Effector memory CD8-positive, alpha-beta T cell (primary cell): ENCODE results near the gene AUTS2.

ENCODE experiments used
- ATAC-seq: fragments of 150-1000 bp; cut with Tn5 transposase; replicated peaks from 2 replicates; pipeline ENCODE4 v1.10.0; 2021; ENCODE audit warnings: mild to moderate bottlenecking, moderate library complexity
- DNase-seq, 3 experiments: peaks; one replicate each; pipeline ENCODE4 v3.0.0; 2021
- H3K27ac Mint-ChIP-seq, 2 donors: one replicate each; pipeline ENCODE4 v1.8.0; 2022; ENCODE audit warnings: mild to moderate bottlenecking in 2 of 2, mixed read lengths in 2 of 2, moderate library complexity in 2 of 2
- H3K27me3 Mint-ChIP-seq, 2 donors: one replicate each; pipeline ENCODE4 v1.8.0; 2022; ENCODE audit warnings: mixed read lengths in 2 of 2
- H3K36me3 Mint-ChIP-seq: one replicate; pipeline ENCODE4 v1.8.0; 2022; ENCODE audit warnings: mild to moderate bottlenecking, moderate library complexity, mixed read lengths; ENCODE audit not compliant: insufficient read depth
- H3K4me1 Mint-ChIP-seq, 2 donors: one replicate each; pipeline ENCODE4 v1.8.0; 2022; ENCODE audit warnings: low read depth in 2 of 2, mixed read lengths in 2 of 2
- H3K4me3 Mint-ChIP-seq, 2 donors: one replicate each; pipeline ENCODE4 v1.8.0; 2022; ENCODE audit warnings: mild to moderate bottlenecking in 2 of 2, mixed read lengths in 2 of 2, moderate library complexity in 2 of 2
- H3K9me3 Mint-ChIP-seq, 2 donors: one replicate each; pipeline ENCODE4 v1.8.0; 2022; ENCODE audit warnings: mixed read lengths in 2 of 2

Gene AUTS2

DNA sequence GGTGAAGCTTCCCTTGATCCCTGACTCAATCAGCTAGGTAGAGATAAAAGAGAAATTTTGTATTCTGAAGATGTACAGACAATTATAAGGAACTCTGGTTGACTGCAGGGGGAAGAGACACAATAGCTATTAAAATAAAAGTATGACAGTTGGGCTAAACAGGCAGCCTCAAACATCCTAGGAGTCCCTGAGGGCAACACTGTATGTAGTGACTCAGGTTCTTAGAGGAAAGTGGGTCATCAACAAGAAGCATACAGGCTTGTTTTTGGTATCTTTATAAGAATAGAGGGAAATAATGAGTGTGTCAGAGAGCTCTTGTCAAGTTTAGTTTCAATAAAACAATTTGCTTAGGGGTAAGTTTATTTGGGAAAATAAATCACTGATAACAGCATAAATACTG lies 150.3 kb downstream of the AUTS2 start:
- no peak for DNase-seq
- H3K27me3 Mint-ChIP-seq, result no peaks in the 10 kb centered on the region
- H3K4me1 Mint-ChIP-seq, result no peaks in the 10 kb centered on the region
- no peak overlapping the region for H3K4me3 Mint-ChIP-seq
- no peak overlapping the region for H3K27ac Mint-ChIP-seq
- H3K9me3 Mint-ChIP-seq, result no peaks in the 10 kb centered on the region
- no peak for ATAC-seq
- H3K36me3 Mint-ChIP-seq, result no peaks in the 10 kb centered on the region

DNA sequence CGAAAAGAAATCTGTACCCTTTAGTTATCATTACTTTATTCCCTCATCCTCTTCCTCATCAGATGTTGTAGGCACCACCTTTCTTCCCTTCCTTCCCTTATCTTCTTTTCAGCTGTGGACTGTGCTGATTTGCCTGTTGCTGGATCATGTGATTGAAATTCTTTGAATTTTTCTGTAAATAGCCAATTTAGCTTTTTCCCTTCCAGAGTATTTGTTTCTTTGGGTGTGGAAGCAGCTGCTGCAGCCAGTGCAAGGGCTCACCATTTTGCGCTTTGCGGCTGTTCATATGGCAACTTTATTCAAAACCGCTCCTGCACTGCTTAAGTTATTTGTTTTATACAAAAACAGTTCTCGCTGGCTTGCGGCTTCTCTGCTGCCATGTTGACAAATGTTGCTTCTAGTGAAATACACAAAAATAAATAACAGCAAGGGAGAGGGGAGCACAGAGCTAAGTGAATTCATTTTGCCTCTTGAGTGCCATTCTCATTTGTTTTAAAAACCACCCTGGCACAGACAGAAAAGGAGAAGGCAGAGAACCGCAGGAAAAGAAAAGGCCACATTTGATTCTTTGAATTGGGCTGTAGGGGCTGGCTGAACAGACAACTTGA lies 151.2 kb downstream of the AUTS2 start:
- no peaks in the 10 kb centered on the region for H3K9me3 Mint-ChIP-seq
- H3K4me3 Mint-ChIP-seq, result no peak overlapping the region
- H3K4me1 Mint-ChIP-seq, result no peaks in the 10 kb centered on the region
- DNase-seq, result no peak
- H3K27me3 Mint-ChIP-seq, result no peaks in the 10 kb centered on the region
- no peaks in the 10 kb centered on the region for H3K36me3 Mint-ChIP-seq
- H3K27ac Mint-ChIP-seq, result no peak overlapping the region
- ATAC-seq, result no peak

DNA sequence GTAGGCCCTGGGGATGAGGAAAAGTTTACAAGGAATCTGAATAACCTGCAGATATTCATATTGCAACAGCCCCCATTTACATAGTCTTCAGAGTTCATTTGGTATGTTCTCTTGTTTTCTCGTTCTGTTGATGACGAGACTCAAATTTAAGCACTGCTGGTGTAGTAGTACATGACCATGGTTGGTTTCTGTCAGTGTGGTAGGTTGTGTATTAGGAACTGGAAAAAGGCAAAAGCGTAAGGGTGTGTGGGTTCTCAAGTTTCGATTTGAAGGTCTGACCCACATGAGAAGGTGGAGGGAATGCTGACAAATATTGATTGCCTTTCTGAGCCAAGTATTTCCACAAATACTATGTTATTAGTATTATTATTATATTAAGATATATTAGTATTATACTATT lies 151.7 kb downstream of the AUTS2 start:
- Mint-ChIP-seq H3K9me3 (no peaks in the 10 kb centered on the region), H3K27me3 (no peaks in the 10 kb centered on the region), H3K4me1 (no peaks in the 10 kb centered on the region), H3K4me3 (no peak overlapping the region), H3K27ac (no peak overlapping the region), H3K36me3 (no peaks in the 10 kb centered on the region)
- no peak for DNase-seq
- no peak for ATAC-seq

DNA sequence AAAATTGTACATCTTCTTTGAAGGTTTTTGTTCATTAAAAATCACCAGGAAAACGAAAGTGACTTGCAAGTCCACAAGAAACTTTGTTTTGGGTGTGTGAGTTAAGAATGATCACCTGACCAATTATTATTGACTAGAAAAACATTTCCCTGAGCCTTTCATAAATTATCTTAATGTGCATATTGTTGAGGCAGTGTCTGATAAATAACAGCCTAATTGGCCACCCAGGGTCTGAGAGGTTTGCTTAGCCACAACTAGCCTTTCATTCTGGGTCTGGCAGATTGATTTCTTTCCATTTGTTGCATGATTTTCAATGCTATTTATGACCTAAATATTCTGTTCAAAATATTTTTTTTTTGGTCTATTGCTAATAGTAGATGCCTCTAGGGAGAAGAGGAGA lies 152.8 kb downstream of the AUTS2 start:
- no peak overlapping the region for H3K27ac Mint-ChIP-seq
- H3K27me3 Mint-ChIP-seq, result no peaks in the 10 kb centered on the region
- H3K4me3 Mint-ChIP-seq, result no peak overlapping the region
- no peak for DNase-seq
- ATAC-seq, result no peak
- no peaks in the 10 kb centered on the region for H3K4me1 Mint-ChIP-seq
- H3K36me3 Mint-ChIP-seq, result no peaks in the 10 kb centered on the region
- no peaks in the 10 kb centered on the region for H3K9me3 Mint-ChIP-seq

DNA sequence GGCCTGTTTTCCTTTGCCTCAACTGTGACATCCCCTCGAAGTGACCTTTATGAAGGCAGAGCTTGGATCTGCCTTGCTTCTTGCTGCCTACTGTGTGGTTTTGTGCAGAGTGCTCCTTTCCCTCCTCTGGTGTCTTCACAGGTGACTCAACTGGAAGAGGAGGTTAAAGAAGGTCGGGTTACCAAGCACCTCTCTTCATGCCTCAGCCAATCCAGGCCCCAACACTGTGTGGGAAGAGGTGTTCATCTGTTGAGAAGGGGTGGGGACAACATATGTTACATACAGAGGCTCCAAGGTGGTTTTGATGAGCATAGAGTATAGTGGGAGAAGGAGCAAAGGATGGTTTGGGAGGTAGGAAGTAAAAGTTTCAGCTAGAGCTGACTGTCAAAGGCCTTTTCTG lies 155.7 kb downstream of the AUTS2 start:
- Mint-ChIP-seq H3K9me3 (no peaks in the 10 kb centered on the region), H3K4me1 (no peaks in the 10 kb centered on the region), H3K27me3 (no peaks in the 10 kb centered on the region), H3K36me3 (no peaks in the 10 kb centered on the region), H3K4me3 (no peak overlapping the region), H3K27ac (no peak overlapping the region)
- ATAC-seq (no peak), DNase-seq (no peak)

DNA sequence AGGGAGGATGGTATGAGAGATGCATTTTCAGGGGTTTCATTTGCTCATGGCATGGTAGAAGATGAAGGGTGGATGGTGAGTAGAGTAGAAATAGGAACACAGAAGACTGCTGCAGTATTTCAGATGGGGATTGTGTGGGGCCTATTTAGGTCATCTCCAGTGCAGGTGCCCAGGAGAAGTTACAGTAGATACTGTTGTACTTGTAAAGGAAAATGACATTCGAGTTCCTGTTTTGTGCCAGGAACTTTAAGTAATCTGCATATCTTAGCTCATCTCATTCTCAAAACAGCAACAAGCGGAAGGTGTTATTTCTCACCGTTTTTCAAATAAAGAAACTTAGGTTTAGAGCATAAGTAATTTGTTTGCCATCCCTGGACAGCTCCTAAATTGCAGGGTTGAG lies 156.2 kb downstream of the AUTS2 start:
- ATAC-seq (no peak), DNase-seq (no peak)
- Mint-ChIP-seq H3K4me3 (no peak overlapping the region), H3K36me3 (no peaks in the 10 kb centered on the region), H3K9me3 (no peaks in the 10 kb centered on the region), H3K27me3 (no peaks in the 10 kb centered on the region), H3K27ac (no peak overlapping the region), H3K4me1 (no peaks in the 10 kb centered on the region)

DNA sequence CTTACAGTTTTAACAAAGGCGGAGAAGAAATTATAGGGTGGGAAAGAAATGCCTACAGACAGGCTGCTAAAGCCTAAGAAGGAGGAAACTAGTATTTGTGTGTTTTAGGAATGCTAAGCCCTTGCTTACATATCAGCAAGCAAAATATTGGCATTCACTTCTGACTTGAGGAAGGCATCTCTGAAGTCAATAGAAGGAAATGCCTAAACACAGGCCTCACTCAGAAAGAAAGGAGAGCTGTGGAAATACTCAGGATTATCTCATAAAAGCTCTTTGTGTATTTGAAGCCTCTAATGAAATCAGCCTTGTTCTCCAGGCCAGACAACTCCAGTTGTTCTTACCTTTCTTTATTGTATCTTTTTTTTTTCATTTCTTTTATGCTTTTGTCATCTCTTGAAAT lies 158.0 kb downstream of the AUTS2 start:
- Mint-ChIP-seq H3K27ac (peak overlapping the region in 1 of 2 donors; percentile 17), H3K9me3 (no peaks in the 10 kb centered on the region), H3K27me3 (no peaks in the 10 kb centered on the region), H3K4me1 (no peaks in the 10 kb centered on the region), H3K4me3 (no peak overlapping the region), H3K36me3 (no peaks in the 10 kb centered on the region)
- DNase-seq (no peak), ATAC-seq (no peak)

DNA sequence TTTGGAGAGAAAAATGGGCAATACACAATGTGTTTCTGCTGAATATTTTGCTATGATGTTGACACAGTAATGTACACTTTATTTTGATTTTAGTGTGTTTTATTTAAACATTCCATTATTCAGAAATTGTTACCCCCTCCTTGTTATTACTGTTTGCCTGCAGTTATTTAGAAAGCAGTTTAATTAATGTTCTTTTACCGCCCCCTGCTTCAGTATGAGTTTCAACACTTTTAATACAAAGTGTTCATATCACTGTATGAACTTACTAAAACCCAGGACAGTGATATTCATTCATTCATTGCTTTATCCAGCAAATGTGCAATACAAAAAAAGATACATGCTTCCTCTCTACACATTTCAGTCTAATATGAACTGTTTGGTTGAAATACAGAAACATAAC lies 159.3 kb downstream of the AUTS2 start:
- Mint-ChIP-seq H3K27me3 (no peaks in the 10 kb centered on the region), H3K9me3 (no peaks in the 10 kb centered on the region), H3K4me3 (no peak overlapping the region), H3K27ac (no peak overlapping the region), H3K4me1 (no peaks in the 10 kb centered on the region), H3K36me3 (no peaks in the 10 kb centered on the region)
- ATAC-seq, result no peak
- DNase-seq, result no peak

DNA sequence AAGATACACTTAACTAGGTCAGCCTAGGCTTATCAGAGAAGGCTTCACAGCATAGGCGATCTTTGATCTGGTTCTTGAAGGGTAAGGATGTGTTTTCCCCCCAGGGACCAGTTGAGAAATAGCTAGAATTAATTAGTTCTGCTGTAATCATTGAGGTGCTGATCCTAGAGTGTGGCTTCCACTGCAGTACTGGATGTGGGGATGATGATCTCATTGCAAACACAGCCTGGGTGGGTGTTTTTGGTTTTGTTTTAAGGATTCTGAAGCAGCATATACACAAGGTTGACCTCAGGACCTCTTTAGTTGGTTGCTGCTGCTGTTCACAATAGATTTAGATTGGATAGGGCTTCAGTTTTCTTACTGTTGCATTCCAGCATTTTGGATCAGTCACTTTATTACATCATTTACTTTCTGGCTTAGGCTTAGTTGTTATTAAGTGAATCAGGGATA lies 159.7 kb downstream of the AUTS2 start:
- H3K27ac Mint-ChIP-seq, result peak overlapping the region in 1 of 2 donors; percentile 4
- ATAC-seq, result no peak
- H3K4me3 Mint-ChIP-seq, result no peak overlapping the region

DNA sequence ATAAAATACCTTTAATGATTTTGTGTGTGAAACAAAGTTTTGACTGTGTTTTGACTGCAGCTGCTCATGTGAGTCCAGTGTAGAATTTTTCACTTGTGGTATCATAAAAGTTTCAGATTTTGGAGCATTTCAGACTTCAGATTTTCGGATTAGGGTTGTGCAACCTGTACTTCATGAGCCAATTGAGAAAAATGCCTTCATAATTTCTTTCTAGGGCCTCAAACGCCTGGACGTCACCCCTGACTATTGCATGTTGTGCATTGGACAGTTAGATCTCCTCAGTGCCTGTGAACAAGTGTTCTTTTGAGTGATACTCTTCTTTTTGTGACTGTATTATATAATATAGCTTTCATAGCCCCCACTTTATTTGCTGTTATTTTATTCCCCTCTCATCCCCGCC lies 161.1 kb downstream of the AUTS2 start:
- H3K36me3 Mint-ChIP-seq, result no peaks in the 10 kb centered on the region
- H3K27me3 Mint-ChIP-seq, result peaks cover 0 to 5% of the 10 kb centered on the region in 2 donors
- ATAC-seq (no peak), DNase-seq (no peak)
- H3K27ac Mint-ChIP-seq, result no peak overlapping the region
- peaks cover 0 to 8% of the 10 kb centered on the region in 2 donors for H3K4me1 Mint-ChIP-seq
- H3K4me3 Mint-ChIP-seq, result no peak overlapping the region
- no peaks in the 10 kb centered on the region for H3K9me3 Mint-ChIP-seq

More for the DNA sequence above, 159.7 kb downstream of the AUTS2 start:
- Mint-ChIP-seq H3K27me3 (no peaks in the 10 kb centered on the region), H3K36me3 (no peaks in the 10 kb centered on the region), H3K4me1 (no peaks in the 10 kb centered on the region), H3K9me3 (no peaks in the 10 kb centered on the region)
- DNase-seq, result no peak

DNA sequence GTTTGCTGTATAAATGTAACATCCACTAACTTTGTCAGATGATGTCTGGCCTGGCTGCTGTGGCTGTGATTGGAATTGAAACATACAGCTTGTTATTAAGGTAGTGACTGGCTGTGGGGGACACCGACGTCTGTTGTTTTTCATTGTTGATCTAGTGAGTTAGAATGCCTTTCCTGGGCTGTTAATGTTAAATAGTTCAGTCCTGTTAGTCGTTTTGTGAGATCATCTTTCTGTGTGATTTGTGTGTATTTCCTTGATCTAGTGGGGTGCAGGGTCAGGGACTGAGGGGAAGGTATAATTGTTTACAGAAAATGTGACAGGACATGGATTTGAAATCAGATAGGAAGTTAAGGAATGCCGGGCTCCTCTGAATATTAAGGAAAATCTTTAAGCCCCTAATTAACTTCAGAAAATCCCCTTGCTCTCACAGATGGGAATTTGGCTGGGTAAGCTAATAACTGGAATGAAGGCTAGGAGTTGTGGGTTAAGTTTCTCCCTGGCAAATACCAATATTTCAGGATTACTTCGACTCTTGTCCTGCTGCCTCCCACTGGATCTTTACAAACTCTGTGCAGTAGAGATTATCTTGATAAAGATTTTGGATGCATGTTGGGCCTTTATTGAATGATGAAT lies 163.1 kb downstream of the AUTS2 start:
- Mint-ChIP-seq H3K27me3 (peaks cover 0 to 7% of the 10 kb centered on the region in 2 donors), H3K36me3 (no peaks in the 10 kb centered on the region), H3K9me3 (no peaks in the 10 kb centered on the region), H3K27ac (no peak overlapping the region), H3K4me1 (peaks cover 0 to 14% of the 10 kb centered on the region in 2 donors), H3K4me3 (no peak overlapping the region)
- DNase-seq (no peak), ATAC-seq (no peak)

DNA sequence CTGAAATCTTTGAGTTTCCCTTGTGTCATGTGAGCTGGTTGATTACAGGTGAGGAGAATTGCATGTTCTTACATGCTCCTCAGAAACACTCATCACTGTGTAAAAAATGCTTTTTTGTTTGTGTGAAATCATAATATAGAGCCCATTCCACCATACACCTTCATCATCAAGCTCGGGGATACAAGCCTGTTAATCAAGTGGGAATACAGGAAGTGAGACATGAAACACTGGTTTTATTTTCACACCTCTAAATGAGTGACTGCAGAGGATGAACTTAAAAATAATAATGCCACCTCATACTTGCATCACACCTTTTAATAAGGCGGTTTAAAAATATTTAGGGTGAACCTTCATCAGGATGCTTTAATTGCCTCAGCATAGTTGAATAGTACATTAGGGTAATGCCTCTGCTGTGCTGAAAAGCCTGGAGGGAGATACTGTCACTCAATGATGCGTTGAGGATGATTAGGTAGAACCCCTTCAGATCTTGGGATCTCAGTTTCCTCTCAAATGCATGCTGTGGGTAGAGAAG lies 164.6 kb downstream of the AUTS2 start:
- peaks cover 2 to 14% of the 10 kb centered on the region in 2 donors for H3K4me1 Mint-ChIP-seq
- DNase-seq (no peak), ATAC-seq (no peak)
- no peaks in the 10 kb centered on the region for H3K9me3 Mint-ChIP-seq
- no peak overlapping the region for H3K27ac Mint-ChIP-seq
- H3K27me3 Mint-ChIP-seq, result peaks cover 0 to 7% of the 10 kb centered on the region in 2 donors
- H3K4me3 Mint-ChIP-seq, result no peak overlapping the region
- H3K36me3 Mint-ChIP-seq, result no peaks in the 10 kb centered on the region

DNA sequence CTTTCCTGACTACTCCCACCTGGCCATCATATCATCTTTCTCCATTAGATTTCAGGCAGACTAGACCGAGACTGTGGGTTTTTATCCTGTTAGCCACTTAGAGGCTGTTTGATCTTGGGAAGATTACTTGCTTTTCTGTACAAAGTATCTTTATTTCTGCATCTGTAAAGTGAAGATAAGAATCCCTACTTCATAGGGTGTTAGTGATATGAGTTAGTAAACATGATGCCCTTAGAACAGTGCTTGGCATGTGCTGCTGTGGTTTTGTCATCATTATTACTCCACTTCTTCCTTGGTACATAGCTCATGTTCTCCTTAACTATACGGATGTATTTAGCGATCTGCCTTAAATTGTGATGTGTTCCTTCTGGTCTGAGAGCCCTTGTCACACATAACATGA lies 165.2 kb downstream of the AUTS2 start:
- ATAC-seq, result no peak
- H3K4me3 Mint-ChIP-seq, result no peak overlapping the region
- DNase-seq, result no peak

DNA sequence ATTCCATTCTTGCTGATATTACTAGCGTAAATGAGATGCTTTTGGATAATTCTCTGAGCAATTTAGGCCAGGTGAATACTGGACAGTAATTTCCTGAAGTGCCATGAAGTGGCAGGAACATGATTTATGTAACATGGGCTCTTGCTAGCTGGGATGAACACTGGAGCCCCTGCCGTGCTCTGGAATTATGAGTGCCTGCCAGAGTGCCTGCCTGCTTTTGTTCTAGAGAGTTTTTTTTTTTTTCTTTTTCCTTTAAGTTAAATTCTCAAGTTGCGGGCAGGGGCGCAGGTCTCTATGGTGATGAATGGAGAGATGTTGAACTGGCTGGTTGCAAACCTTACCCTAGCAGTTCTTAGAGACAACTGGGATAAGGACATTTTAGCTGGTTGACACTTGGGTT lies 165.9 kb downstream of the AUTS2 start:
- DNase-seq, result no peak
- no peak for ATAC-seq
- Mint-ChIP-seq H3K9me3 (no peaks in the 10 kb centered on the region), H3K4me3 (no peak overlapping the region), H3K36me3 (no peaks in the 10 kb centered on the region), H3K27me3 (peaks cover 0 to 7% of the 10 kb centered on the region in 2 donors), H3K27ac (peak overlapping the region in 1 of 2 donors; percentile 33), H3K4me1 (peaks cover 2 to 14% of the 10 kb centered on the region in 2 donors)

More for the DNA sequence above, 165.2 kb downstream of the AUTS2 start:
- H3K27me3 Mint-ChIP-seq, result peaks cover 0 to 7% of the 10 kb centered on the region in 2 donors
- no peak overlapping the region for H3K27ac Mint-ChIP-seq
- H3K9me3 Mint-ChIP-seq, result no peaks in the 10 kb centered on the region
- peaks cover 2 to 14% of the 10 kb centered on the region in 2 donors for H3K4me1 Mint-ChIP-seq
- H3K36me3 Mint-ChIP-seq, result no peaks in the 10 kb centered on the region
